Measurements from ENCODE around the gene NDST1.

The NDST1 gene

DNA sequence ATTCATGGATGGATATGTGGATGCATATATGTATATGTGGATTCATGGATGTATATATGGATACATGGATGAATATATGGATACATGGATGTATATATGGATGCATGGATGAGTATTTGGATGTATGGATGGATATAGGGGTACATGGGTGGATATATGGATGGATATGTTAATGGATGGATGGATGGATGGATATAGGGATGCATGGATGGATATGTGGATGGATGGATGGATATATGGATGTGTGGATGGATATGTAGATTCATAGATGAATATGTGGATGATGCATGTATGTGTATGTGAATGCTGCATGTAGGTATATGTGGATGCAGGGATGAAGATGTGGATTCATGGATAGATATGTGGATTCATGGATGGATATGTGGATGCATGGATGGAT is 79.1 kb downstream of the NDST1 start:
- Histone ChIP-seq H3K4me1 (ENCODE audit: insufficient read depth, low read length) (no peaks in the 10 kb centered on the region), H2AFZ (ENCODE audit: low read depth, low read length) (no peak overlapping the region), H3K4me3 (ENCODE audit: low read depth in 1 of 2, low read length in 2 of 2) (no peak overlapping the region), H3K9ac (ENCODE audit: low read depth, low read length) (no peak overlapping the region), H3K36me3 (ENCODE audit: insufficient read depth, low read length) (no peaks in the 10 kb centered on the region), H3K9me3 (ENCODE audit: insufficient read depth, low read length, severe bottlenecking) (no peaks in the 10 kb centered on the region), H3K79me2 (ENCODE audit: insufficient read depth, low read length) (no peaks in the 10 kb centered on the region), H3K4me2 (ENCODE audit: insufficient read depth, low read length) (no peak overlapping the region), H3K27me3 (ENCODE audit: insufficient read depth, low read length, poor library complexity) (peaks cover 5% of the 10 kb centered on the region), H4K20me1 (ENCODE audit: insufficient read depth, low read length) (no peaks in the 10 kb centered on the region), H3K27ac (ENCODE audit: low read length) (no peak overlapping the region)
- ATAC-seq (ENCODE audit: insufficient read depth, low read depth) (no peak), DNase-seq (no peak)
- no peak for TF ChIP-seq EZH2 (IDR thresholded peaks at IDR 0.05; ENCODE audit: borderline replicate concordance, low read depth, low read length, severe bottlenecking)
- no peak for TF ChIP-seq CTCF (IDR thresholded peaks at IDR 0.05; ENCODE audit: borderline replicate concordance, extremely low read depth, low read length, poor library complexity, severe bottlenecking)

GRCh38 chr5:150587856-150588595 is 80.1 kb downstream of the NDST1 start:
- Histone ChIP-seq H3K4me2 (ENCODE audit: insufficient read depth, low read length) (no peak overlapping the region), H2AFZ (ENCODE audit: low read depth, low read length) (no peak overlapping the region), H4K20me1 (ENCODE audit: insufficient read depth, low read length) (no peaks in the 10 kb centered on the region), H3K4me1 (ENCODE audit: insufficient read depth, low read length) (no peaks in the 10 kb centered on the region), H3K79me2 (ENCODE audit: insufficient read depth, low read length) (no peaks in the 10 kb centered on the region), H3K36me3 (ENCODE audit: insufficient read depth, low read length) (no peaks in the 10 kb centered on the region), H3K27me3 (ENCODE audit: insufficient read depth, low read length, poor library complexity) (peaks cover 10% of the 10 kb centered on the region), H3K4me3 (ENCODE audit: low read depth in 1 of 2, low read length in 2 of 2) (no peak overlapping the region), H3K9me3 (ENCODE audit: insufficient read depth, low read length, severe bottlenecking) (no peaks in the 10 kb centered on the region), H3K9ac (ENCODE audit: low read depth, low read length) (no peak overlapping the region), H3K27ac (ENCODE audit: low read length) (no peak overlapping the region)
- ATAC-seq (ENCODE audit: insufficient read depth, low read depth) (no peak), DNase-seq (no peak)
- TF ChIP-seq EZH2 (IDR thresholded peaks at IDR 0.05; ENCODE audit: borderline replicate concordance, low read depth, low read length, severe bottlenecking) (no peak), CTCF (IDR thresholded peaks at IDR 0.05; ENCODE audit: borderline replicate concordance, extremely low read depth, low read length, poor library complexity, severe bottlenecking) (no peak)

DNA sequence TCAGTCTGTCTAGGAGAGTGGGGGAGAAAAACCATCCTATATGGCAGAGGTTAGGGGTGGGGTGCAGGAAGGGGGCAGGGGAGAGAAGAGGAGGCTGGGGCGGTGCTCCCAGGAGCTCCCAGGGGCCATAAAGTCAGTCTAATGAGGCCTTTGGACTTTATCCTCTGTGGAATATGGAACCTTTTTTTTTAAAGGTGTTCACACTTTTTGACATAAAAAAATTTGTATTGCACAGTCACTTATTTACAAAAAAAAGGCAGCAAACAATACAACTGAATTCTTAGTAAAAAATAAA is 80.6 kb downstream of the NDST1 start:
- DNase-seq (no peak), ATAC-seq (ENCODE audit: insufficient read depth, low read depth) (no peak)
- Histone ChIP-seq H2AFZ (ENCODE audit: low read depth, low read length) (no peak overlapping the region), H3K9me3 (ENCODE audit: insufficient read depth, low read length, severe bottlenecking) (no peaks in the 10 kb centered on the region), H3K36me3 (ENCODE audit: insufficient read depth, low read length) (no peaks in the 10 kb centered on the region), H3K4me1 (ENCODE audit: insufficient read depth, low read length) (no peaks in the 10 kb centered on the region), H3K9ac (ENCODE audit: low read depth, low read length) (no peak overlapping the region), H3K79me2 (ENCODE audit: insufficient read depth, low read length) (no peaks in the 10 kb centered on the region), H3K4me3 (ENCODE audit: low read depth in 1 of 2, low read length in 2 of 2) (no peak overlapping the region), H3K27me3 (ENCODE audit: insufficient read depth, low read length, poor library complexity) (peaks cover 10% of the 10 kb centered on the region), H3K4me2 (ENCODE audit: insufficient read depth, low read length) (no peak overlapping the region), H3K27ac (ENCODE audit: low read length) (no peak overlapping the region), H4K20me1 (ENCODE audit: insufficient read depth, low read length) (no peaks in the 10 kb centered on the region)
- TF ChIP-seq CTCF (IDR thresholded peaks at IDR 0.05; ENCODE audit: borderline replicate concordance, extremely low read depth, low read length, poor library complexity, severe bottlenecking): no peak
- TF ChIP-seq EZH2 (IDR thresholded peaks at IDR 0.05; ENCODE audit: borderline replicate concordance, low read depth, low read length, severe bottlenecking): no peak
